OCI-LY7 (cell line): Measurements from ENCODE around the gene MTFMT. TPM values are rescaled to one million over a fixed set of nuclear protein-coding genes. Genes with fewer than 3 reads are reported as not detected.

Source experiments
- BruUV-seq: library from RNA; stranded (reverse); fragments of 400-500 nt; replicated peaks from 2 replicates; lab custom pipeline; 2021; lab: Mats Ljungman, UMichigan
- CTCF ChIA-PET: fragments of 300-600 bp; sonication (Branson Sonifier 250); formaldehyde crosslinking; loops from one replicate; lab custom pipeline; 2022; ENCODE audit warnings: antibody characterized with exemption; ENCODE audit not compliant: unreplicated experiment; lab: Charles Lee
- POLR2A ChIA-PET: fragments of 300-600 bp; sonication (Branson Sonifier 250); formaldehyde crosslinking; loops from one replicate; lab custom pipeline; 2022; ENCODE audit warnings: antibody characterized with exemption; lab: Charles Lee
- DNase-seq: peaks from one replicate; pipeline ENCODE4 v3.0.0-alpha.2; 2015; ENCODE audit warnings: low spot score
- H2AFZ ChIP-seq: fragments of 200-600 bp; sonication (generic), shearing (Covaris generic); 2 replicates; pipeline ENCODE4 v1.6.1; 2014; ENCODE audit warnings: mild to moderate bottlenecking, antibody characterized with exemption, low read length, moderate library complexity
- H3K27ac ChIP-seq: fragments of 200-600 bp; sonication (generic); 2 replicates; pipeline ENCODE4 v1.5.1; 2014; ENCODE audit warnings: mixed run types, low read depth, mild to moderate bottlenecking, moderate library complexity, low read length, inconsistent platforms; ENCODE audit not compliant: poor library complexity, severe bottlenecking
- H3K36me3 ChIP-seq: fragments of 200-600 bp; sonication (generic); 2 replicates; pipeline ENCODE4 v1.6.1; 2014; ENCODE audit warnings: mild to moderate bottlenecking, antibody characterized with exemption, low read length, moderate library complexity, mixed read lengths; ENCODE audit not compliant: insufficient read depth
- H3K4me1 ChIP-seq: fragments of 200-600 bp; sonication (generic); 2 replicates; pipeline ENCODE4 v1.5.1; 2014; ENCODE audit warnings: mild to moderate bottlenecking, low read length; ENCODE audit not compliant: insufficient read depth, poor library complexity, severe bottlenecking
- H3K4me2 ChIP-seq: fragments of 200-600 bp; sonication (generic); 2 replicates; pipeline ENCODE4 v1.6.1; 2014; ENCODE audit warnings: mild to moderate bottlenecking, low read length
- H3K4me3 ChIP-seq: fragments of 200-600 bp; sonication (generic); 2 replicates; pipeline ENCODE4 v1.5.1; 2014; ENCODE audit warnings: mild to moderate bottlenecking, low read depth, low read length; ENCODE audit not compliant: poor library complexity, severe bottlenecking
- H3K79me2 ChIP-seq: fragments of 200-600 bp; sonication (generic); 2 replicates; pipeline ENCODE4 v1.6.1; 2016; ENCODE audit warnings: low read depth, mild to moderate bottlenecking, low read length, moderate library complexity, mixed read lengths; ENCODE audit not compliant: insufficient read depth
- H3K9me2 ChIP-seq: fragments of 200-600 bp; sonication (generic); 2 replicates; pipeline ENCODE4 v1.6.1; 2016; ENCODE audit warnings: mild to moderate bottlenecking, low read length, mixed read lengths; ENCODE audit not compliant: insufficient read depth
- H3K9me3 ChIP-seq: fragments of 200-600 bp; sonication (generic); 2 replicates; pipeline ENCODE4 v1.6.1; 2014; ENCODE audit warnings: mild to moderate bottlenecking, mixed run types, low read length, mixed read lengths
- H4K20me1 ChIP-seq: fragments of 200-600 bp; sonication (generic); 2 replicates; pipeline ENCODE4 v1.6.1; 2014; ENCODE audit warnings: mild to moderate bottlenecking, antibody characterized with exemption, low read length, moderate library complexity, mixed read lengths; ENCODE audit not compliant: insufficient read depth
- CTCF ChIP-seq: fragments of 200-600 bp; sonication (generic); conservative IDR thresholded peaks from 2 replicates; pipeline ENCODE4 v1.5.1; 2014; ENCODE audit warnings: mild to moderate bottlenecking, antibody characterized with exemption, low read length, moderate library complexity, mixed read lengths
- EZH2phosphoT487 ChIP-seq: fragments of 200-600 bp; sonication (generic); IDR thresholded peaks from 2 replicates; pipeline ENCODE4 v1.6.1; 2018; ENCODE audit warnings: low read depth, borderline replicate concordance, mild to moderate bottlenecking, mixed run types, antibody characterized with exemption, low read length, moderate library complexity, mixed read lengths
- intact Hi-C: fragments of 100-400 bp; cut with micrococcal nuclease; formaldehyde crosslinking; loops from one replicate; pipeline ENCODE4 v1.10.0; 2022; ENCODE audit not compliant: unreplicated experiment
- total RNA-seq, 2 experiments: library from RNA; depleted of rRNA in 1 of 2; stranded (reverse); fragments of >200 nt in 1 of 2; shearing (Covaris generic) in 1 of 2; gene quantifications; 2 replicates each; pipeline ENCODE4 v1.2.3, GENCODE V29; 2014 to 2022

The MTFMT gene
- total RNA-seq, 2 experiments from 2014 or later: 9.7 to 19.0 TPM

GRCh38 chr15:64959128-64959527, 70.3 kb downstream of the MTFMT start:
- POLR2A ChIA-PET: no interaction called here
- intact Hi-C loops: no loop called here
- Histone ChIP-seq H3K9me3 (no peaks in the 10 kb centered on the region), H3K4me1 (no peaks in the 10 kb centered on the region), H2AFZ (no peak overlapping the region), H3K9me2 (no peaks in the 10 kb centered on the region), H4K20me1 (no peaks in the 10 kb centered on the region), H3K79me2 (no peaks in the 10 kb centered on the region), H3K4me2 (no peak overlapping the region), H3K36me3 (peaks cover 84% of the 10 kb centered on the region), H3K27ac (no peak overlapping the region), H3K4me3 (no peak overlapping the region)
- TF ChIP-seq CTCF (no peak), EZH2phosphoT487 (no peak)
- no peak for DNase-seq
- no TSS peak for BruUV-seq
- CTCF ChIA-PET: no interaction called here

DNA sequence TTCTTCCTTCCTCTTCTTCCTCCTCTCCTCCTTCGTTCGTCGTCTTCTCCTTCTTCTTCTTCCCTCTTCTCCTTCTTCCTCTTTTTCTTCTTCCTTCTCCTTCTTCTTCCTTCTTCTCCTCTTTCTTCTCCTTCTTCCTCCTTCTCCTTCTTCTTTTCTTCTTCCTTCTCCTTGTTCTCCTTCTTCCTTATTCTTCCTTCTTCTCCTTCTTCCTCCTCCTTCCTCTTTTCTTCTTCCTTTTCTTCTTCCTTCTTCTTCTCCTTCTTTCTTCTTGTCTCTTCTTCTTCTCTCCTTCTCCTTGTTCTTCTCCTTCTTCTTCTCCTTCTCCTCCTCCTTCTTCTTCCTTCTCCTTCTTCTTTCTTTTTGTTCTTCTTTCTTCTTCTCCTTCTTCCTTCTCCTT, 75.0 kb downstream of the MTFMT start:
- no TSS peak for BruUV-seq
- no peak overlapping the region for H3K27ac ChIP-seq
- no peaks in the 10 kb centered on the region for H3K9me3 ChIP-seq
- intact Hi-C loops: no loop called here
- H3K4me2 ChIP-seq: no peak overlapping the region
- H3K36me3 ChIP-seq: peaks cover 38% of the 10 kb centered on the region
- no peak for TF ChIP-seq CTCF
- no peak for TF ChIP-seq EZH2phosphoT487
- no peak for DNase-seq
- H3K4me1 ChIP-seq: no peaks in the 10 kb centered on the region
- no peaks in the 10 kb centered on the region for H4K20me1 ChIP-seq
- H3K79me2 ChIP-seq: no peaks in the 10 kb centered on the region
- H2AFZ ChIP-seq: no peak overlapping the region
- H3K4me3 ChIP-seq: no peak overlapping the region
- ChIA-PET CTCF (no interaction called here), POLR2A (interaction anchor here (0.6 kb wide), 1 partner anchor 20 kb away, joined by 6 read pairs; no protein-coding TSS in a partner anchor)
- no peaks in the 10 kb centered on the region for H3K9me2 ChIP-seq

DNA sequence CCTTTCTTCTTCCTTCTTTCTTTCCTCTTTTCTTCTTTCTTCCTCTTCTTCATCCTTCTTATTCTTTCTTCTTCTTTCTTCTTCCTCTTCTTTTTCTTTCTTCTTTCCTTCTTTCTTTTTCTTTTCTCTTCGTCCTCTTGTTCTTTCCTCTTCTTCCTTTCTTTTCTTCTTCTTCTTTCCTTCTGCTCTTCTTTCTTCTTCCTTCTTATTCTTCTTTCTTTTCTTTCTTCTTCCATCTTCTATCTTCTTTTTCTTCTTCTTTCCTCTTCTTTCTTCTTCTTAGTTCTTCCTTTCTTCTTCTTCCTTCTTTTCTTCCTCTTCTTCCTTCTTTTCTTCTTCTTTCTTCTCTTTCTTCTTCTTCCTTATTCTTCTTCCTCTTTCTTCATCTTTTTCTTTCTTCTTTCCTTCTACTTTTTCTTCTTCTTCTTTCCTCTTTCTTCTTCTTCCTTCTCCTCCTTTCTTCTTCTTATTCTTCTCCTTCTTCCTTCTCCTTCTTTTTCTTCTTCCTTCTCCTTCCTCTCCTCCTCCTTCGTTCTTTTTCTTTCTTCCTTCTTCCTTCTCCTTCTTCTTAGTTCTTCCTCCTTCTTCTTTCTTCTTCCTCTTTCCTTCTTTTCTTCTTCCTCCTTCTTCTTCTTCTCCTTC, 77.5 kb downstream of the MTFMT start:
- intact Hi-C loops: no loop called here
- Histone ChIP-seq H2AFZ (no peak overlapping the region), H3K4me3 (no peak overlapping the region), H3K27ac (no peak overlapping the region), H3K79me2 (no peaks in the 10 kb centered on the region), H3K9me3 (no peaks in the 10 kb centered on the region), H3K9me2 (no peaks in the 10 kb centered on the region), H4K20me1 (no peaks in the 10 kb centered on the region), H3K36me3 (peaks cover 14% of the 10 kb centered on the region), H3K4me1 (no peaks in the 10 kb centered on the region), H3K4me2 (no peak overlapping the region)
- DNase-seq: no peak
- ChIA-PET CTCF (no interaction called here), POLR2A (no interaction called here)
- TF ChIP-seq CTCF (no peak), EZH2phosphoT487 (no peak)
- BruUV-seq: no TSS peak
